Glutamatergic neuron (in vitro differentiated cells): ENCODE measurements around the gene SMIM1. TPM values are rescaled to one million over a fixed set of nuclear protein-coding genes. Genes with fewer than 3 reads are reported as not detected.

Experiments
- DNase-seq: peaks from one replicate; pipeline ENCODE4 v3.0.0; 2022
- H3K27ac Mint-ChIP-seq: one replicate; pipeline ENCODE4 v1.8.0; 2020; ENCODE audit warnings: mild to moderate bottlenecking, mixed read lengths, inconsistent platforms; ENCODE audit not compliant: unreplicated experiment
- H3K27me3 Mint-ChIP-seq: one replicate; pipeline ENCODE4 v1.8.0; 2020; ENCODE audit warnings: mild to moderate bottlenecking, moderate library complexity, mixed read lengths, inconsistent platforms; ENCODE audit not compliant: unreplicated experiment
- H3K36me3 Mint-ChIP-seq: one replicate; pipeline ENCODE4 v1.8.0; 2020; ENCODE audit warnings: mild to moderate bottlenecking, mixed read lengths, inconsistent platforms; ENCODE audit not compliant: unreplicated experiment
- H3K4me1 Mint-ChIP-seq: one replicate; pipeline ENCODE4 v1.8.0; 2020; ENCODE audit warnings: mild to moderate bottlenecking, low read depth, mixed read lengths, inconsistent platforms; ENCODE audit not compliant: unreplicated experiment
- H3K4me3 Mint-ChIP-seq: one replicate; pipeline ENCODE4 v1.8.0; 2020; ENCODE audit warnings: mild to moderate bottlenecking, mixed read lengths, inconsistent platforms; ENCODE audit not compliant: unreplicated experiment
- H3K9me3 Mint-ChIP-seq: one replicate; pipeline ENCODE4 v1.8.0; 2020; ENCODE audit warnings: mild to moderate bottlenecking, moderate library complexity, mixed read lengths, inconsistent platforms; ENCODE audit not compliant: unreplicated experiment
- CTCF ChIP-seq: fragments of 200-600 bp; sonication (generic); IDR thresholded peaks from one replicate; pipeline ENCODE4 v1.5.0; 2021; ENCODE audit not compliant: partially characterized antibody, unreplicated experiment
- total RNA-seq: library from RNA; stranded (reverse); fragmentation: NEBNext Ultra II Directional; extraction: Animal tissue kit (Norgen Biotek cat#: 25700); gene quantifications from one replicate; pipeline ENCODE4 v1.2.1, GENCODE V29; 2021; ENCODE audit not compliant: unreplicated experiment

SMIM1 gene
- total RNA-seq, 1 donor from 2014 or later = 7.5 TPM

GRCh38 chr1:3788756-3789420 lies 16.3 kb downstream of the SMIM1 start:
- H3K36me3 Mint-ChIP-seq = peaks cover 5% of the 10 kb centered on the region
- TF ChIP-seq CTCF = no peak
- peak overlapping the region; percentile 44 for H3K27ac Mint-ChIP-seq

GRCh38 chr1:3789421-3790300 lies 17.1 kb downstream of the SMIM1 start:
- H3K4me3 Mint-ChIP-seq = no peak overlapping the region

More at GRCh38 chr1:3788756-3789420, 16.3 kb downstream of the SMIM1 start:
- Mint-ChIP-seq H3K9me3 (peaks cover 3% of the 10 kb centered on the region), H3K27me3 (peaks cover 8% of the 10 kb centered on the region), H3K4me3 (no peak overlapping the region), H3K4me1 (peaks cover 24% of the 10 kb centered on the region)
- DNase-seq = no peak

GRCh38 chr1:3790500-3790923 lies 18.0 kb downstream of the SMIM1 start:
- TF ChIP-seq CTCF = no peak
- Mint-ChIP-seq H3K4me3 (no peak overlapping the region), H3K36me3 (peaks cover 9% of the 10 kb centered on the region), H3K27ac (no peak overlapping the region), H3K27me3 (peaks cover 8% of the 10 kb centered on the region), H3K4me1 (peaks cover 27% of the 10 kb centered on the region), H3K9me3 (peaks cover 5% of the 10 kb centered on the region)
- DNase-seq = peak; percentile 52

More at GRCh38 chr1:3789421-3790300, 17.1 kb downstream of the SMIM1 start:
- DNase-seq = peak; percentile 21
- H3K9me3 Mint-ChIP-seq = peaks cover 2% of the 10 kb centered on the region
- H3K4me1 Mint-ChIP-seq = peaks cover 21% of the 10 kb centered on the region
- peak overlapping the region; percentile 78 for H3K27ac Mint-ChIP-seq
- TF ChIP-seq CTCF = no peak
- peaks cover 6% of the 10 kb centered on the region for H3K27me3 Mint-ChIP-seq
- H3K36me3 Mint-ChIP-seq = peaks cover 5% of the 10 kb centered on the region

- no peak for TF ChIP-seq CTCF
- H3K9me3 Mint-ChIP-seq = peaks cover 5% of the 10 kb centered on the region
- no peak for DNase-seq
- peaks cover 9% of the 10 kb centered on the region for H3K36me3 Mint-ChIP-seq
- H3K27ac Mint-ChIP-seq = peak overlapping the region; percentile 76
- peaks cover 27% of the 10 kb centered on the region for H3K4me1 Mint-ChIP-seq
- peaks cover 8% of the 10 kb centered on the region for H3K27me3 Mint-ChIP-seq
- H3K4me3 Mint-ChIP-seq = peak overlapping the region; percentile 25
Measured at GRCh38 chr1:3790952-3791351, 18.4 kb downstream of the SMIM1 start.
